Peyer's patch (tissue), 4 donors: ENCODE results near the gene DDX49. TPM values are rescaled to one million over a fixed set of nuclear protein-coding genes. Genes with fewer than 3 reads are reported as not detected.

Source experiments
- DNase-seq, 3 donors: peaks; one replicate each; pipeline ENCODE4 v3.0.0-alpha.2; 2017 to 2019
- H3K27ac ChIP-seq, 4 donors: fragments of 200-600 bp; sonication (generic); one replicate each; pipeline ENCODE4 v1.5.1; 2016 to 2019
- H3K27me3 ChIP-seq, 2 donors: fragments of 200-600 bp; sonication (generic); one replicate each; pipeline ENCODE4 v1.5.1; 2019
- H3K36me3 ChIP-seq, 3 donors: fragments of 200-600 bp; sonication (generic); one replicate each; pipeline ENCODE4 v1.5.1; 2016 to 2019
- H3K4me1 ChIP-seq, 4 donors: fragments of 200-600 bp; sonication (generic); one replicate each; pipeline ENCODE4 v1.5.1; 2016 to 2019
- H3K4me3 ChIP-seq, 4 donors: fragments of 200-600 bp; sonication (generic); 1 replicate in 3 of 4; 2 replicates in 1 of 4; pipeline ENCODE4 v1.5.1; 2016 to 2019; ENCODE audit warnings: mild to moderate bottlenecking in 1 of 4
- H3K9me3 ChIP-seq, 4 donors: fragments of 200-600 bp; sonication (generic); one replicate each; pipeline ENCODE4 v1.5.1; 2016 to 2019; ENCODE audit warnings: mild to moderate bottlenecking in 1 of 4
- POLR2A ChIP-seq, 2 donors: fragments of 450-650 bp; IDR thresholded peaks; one replicate each; pipeline ENCODE4 v1.5.1; 2017; ENCODE audit warnings: antibody characterized with exemption in 2 of 2, mild to moderate bottlenecking in 2 of 2, moderate library complexity in 2 of 2
- total RNA-seq, 4 donors: library from RNA; depleted of rRNA; stranded (reverse); fragments of >200 nt; gene quantifications; one replicate each; pipeline ENCODE4 v1.1.0, GENCODE V29; 2016
- TF ChIP-seq, protein P1 (sequence below), 6 experiments: fragments of 450-650 bp in 4 of 6; fragments of 200-600 bp in 2 of 6; sonication (generic) in 1 of 6; IDR thresholded peaks; one replicate each; pipeline ENCODE4 v1.5.1; 2017 to 2019; ENCODE audit warnings: antibody characterized with exemption in 6 of 6, mild to moderate bottlenecking in 3 of 6, moderate library complexity in 1 of 6

DDX49 gene
- total RNA-seq, 4 donors from 2014 or later, result 37.0 to 76.9 (median 47.1) TPM

DNA sequence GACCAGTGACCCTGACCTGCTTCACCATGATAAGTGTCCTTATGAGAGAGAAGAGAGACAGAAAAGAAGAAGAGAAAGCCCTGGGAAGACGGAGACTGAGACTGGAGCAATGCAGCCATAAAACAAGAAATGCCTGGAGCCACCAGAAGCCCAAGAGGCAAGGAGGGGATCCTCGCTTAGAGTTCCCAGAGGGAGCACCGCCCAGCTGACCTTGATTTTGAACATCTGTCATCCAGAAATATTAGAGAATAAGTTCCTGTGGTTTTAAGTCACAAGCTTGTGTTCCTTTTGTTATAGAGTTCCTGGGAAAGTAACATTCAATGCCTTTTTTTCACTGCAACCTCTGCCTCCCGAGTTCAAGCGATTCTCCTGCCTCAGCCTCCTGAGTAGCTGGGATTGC lies 43.8 kb upstream of the DDX49 start:
- TF ChIP-seq, protein P1, sequence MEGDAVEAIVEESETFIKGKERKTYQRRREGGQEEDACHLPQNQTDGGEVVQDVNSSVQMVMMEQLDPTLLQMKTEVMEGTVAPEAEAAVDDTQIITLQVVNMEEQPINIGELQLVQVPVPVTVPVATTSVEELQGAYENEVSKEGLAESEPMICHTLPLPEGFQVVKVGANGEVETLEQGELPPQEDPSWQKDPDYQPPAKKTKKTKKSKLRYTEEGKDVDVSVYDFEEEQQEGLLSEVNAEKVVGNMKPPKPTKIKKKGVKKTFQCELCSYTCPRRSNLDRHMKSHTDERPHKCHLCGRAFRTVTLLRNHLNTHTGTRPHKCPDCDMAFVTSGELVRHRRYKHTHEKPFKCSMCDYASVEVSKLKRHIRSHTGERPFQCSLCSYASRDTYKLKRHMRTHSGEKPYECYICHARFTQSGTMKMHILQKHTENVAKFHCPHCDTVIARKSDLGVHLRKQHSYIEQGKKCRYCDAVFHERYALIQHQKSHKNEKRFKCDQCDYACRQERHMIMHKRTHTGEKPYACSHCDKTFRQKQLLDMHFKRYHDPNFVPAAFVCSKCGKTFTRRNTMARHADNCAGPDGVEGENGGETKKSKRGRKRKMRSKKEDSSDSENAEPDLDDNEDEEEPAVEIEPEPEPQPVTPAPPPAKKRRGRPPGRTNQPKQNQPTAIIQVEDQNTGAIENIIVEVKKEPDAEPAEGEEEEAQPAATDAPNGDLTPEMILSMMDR (IDR thresholded peaks at IDR 0.05), result no peak
- no peak for TF ChIP-seq POLR2A (IDR thresholded peaks at IDR 0.05)
- DNase-seq, result no peak
- Histone ChIP-seq H3K27ac (no peak overlapping the region), H3K4me1 (peaks cover 0 to under 1% (median 0%) of the 10 kb centered on the region in 4 donors), H3K4me3 (no peak overlapping the region), H3K27me3 (no peaks in the 10 kb centered on the region), H3K9me3 (no peaks in the 10 kb centered on the region), H3K36me3 (no peaks in the 10 kb centered on the region)

GRCh38 chr19:18876865-18877264 lies 42.6 kb upstream of the DDX49 start:
- DNase-seq, result no peak

GRCh38 chr19:18878058-18878797 lies 41.3 kb upstream of the DDX49 start:
- no peak overlapping the region for H3K4me3 ChIP-seq
- no peaks in the 10 kb centered on the region for H3K4me1 ChIP-seq
- H3K27ac ChIP-seq, result no peak overlapping the region
- no peaks in the 10 kb centered on the region for H3K36me3 ChIP-seq
- no peaks in the 10 kb centered on the region for H3K27me3 ChIP-seq
- TF ChIP-seq POLR2A (IDR thresholded peaks at IDR 0.05), result no peak
- TF ChIP-seq, protein P1 (IDR thresholded peaks at IDR 0.05), result no peak
- no peak for DNase-seq
- no peaks in the 10 kb centered on the region for H3K9me3 ChIP-seq

More at GRCh38 chr19:18876865-18877264, 42.6 kb upstream of the DDX49 start:
- Histone ChIP-seq H3K4me3 (no peak overlapping the region), H3K36me3 (no peaks in the 10 kb centered on the region), H3K27me3 (no peaks in the 10 kb centered on the region), H3K9me3 (no peaks in the 10 kb centered on the region), H3K27ac (no peak overlapping the region), H3K4me1 (no peaks in the 10 kb centered on the region)
- TF ChIP-seq POLR2A (IDR thresholded peaks at IDR 0.05), result no peak
- TF ChIP-seq, protein P1 (IDR thresholded peaks at IDR 0.05), result no peak

DNA sequence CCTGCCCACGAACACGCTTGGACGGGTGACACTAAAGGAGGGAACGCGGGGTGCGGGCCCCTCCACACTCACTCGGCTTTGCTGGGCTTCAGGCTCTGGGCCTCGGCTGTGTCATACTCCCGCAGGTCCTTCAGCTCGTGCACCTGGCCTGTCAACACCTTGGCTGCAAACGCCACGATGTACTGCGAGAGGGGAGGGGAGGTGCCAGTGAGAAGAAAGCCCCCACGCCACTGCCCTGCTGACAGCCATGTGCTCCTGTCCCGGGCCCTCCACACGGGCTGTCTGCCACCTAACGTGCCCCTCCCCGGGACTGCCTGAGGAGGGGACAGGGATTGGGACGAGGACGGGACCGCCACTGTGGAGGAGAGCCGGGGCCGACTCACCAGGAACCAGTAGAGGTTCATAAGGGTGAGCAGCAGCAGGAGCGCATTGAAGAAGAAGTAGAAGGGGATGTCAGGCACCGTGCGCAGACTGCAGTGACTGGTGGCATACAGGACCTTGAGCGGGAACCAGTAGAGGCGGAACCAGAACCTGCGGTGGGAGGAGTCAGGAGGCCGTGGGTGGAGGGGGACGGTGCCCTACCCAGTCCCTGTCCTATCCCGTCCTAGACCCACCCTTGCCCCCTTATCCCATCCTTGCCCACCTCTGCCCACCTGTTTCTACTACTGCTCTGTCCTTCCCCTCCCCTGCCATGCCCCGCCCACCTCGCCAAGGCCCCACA lies 40.5 kb upstream of the DDX49 start:
- no peaks in the 10 kb centered on the region for H3K36me3 ChIP-seq
- no peak for TF ChIP-seq POLR2A (IDR thresholded peaks at IDR 0.05)
- TF ChIP-seq, protein P1 (IDR thresholded peaks at IDR 0.05), result no peak
- no peak overlapping the region for H3K27ac ChIP-seq
- no peaks in the 10 kb centered on the region for H3K27me3 ChIP-seq
- H3K4me1 ChIP-seq, result no peaks in the 10 kb centered on the region
- H3K9me3 ChIP-seq, result no peaks in the 10 kb centered on the region
- DNase-seq, result no peak
- H3K4me3 ChIP-seq, result no peak overlapping the region

GRCh38 chr19:18879579-18880373 lies 39.7 kb upstream of the DDX49 start:
- peak in 2 of 3 donors; percentile 71 to 80 for DNase-seq
- no peaks in the 10 kb centered on the region for H3K4me1 ChIP-seq
- TF ChIP-seq, protein P1 (IDR thresholded peaks at IDR 0.05), result no peak
- TF ChIP-seq POLR2A (IDR thresholded peaks at IDR 0.05), result no peak
- no peaks in the 10 kb centered on the region for H3K9me3 ChIP-seq
- H3K27ac ChIP-seq, result no peak overlapping the region
- H3K4me3 ChIP-seq, result no peak overlapping the region
- no peaks in the 10 kb centered on the region for H3K36me3 ChIP-seq
- H3K27me3 ChIP-seq, result no peaks in the 10 kb centered on the region
